A172 (cell line): Measurements from ENCODE around the gene TKTL1. TPM values are rescaled to one million over a fixed set of nuclear protein-coding genes. Genes with fewer than 3 reads are reported as not detected.

Source experiments
- DNase-seq: peaks from one replicate; pipeline ENCODE4 v3.0.0-alpha.2; 2015; ENCODE audit warnings: low spot score
- total RNA-seq: library from RNA; depleted of rRNA; stranded (reverse); fragments of >200 nt; shearing (Covaris generic); gene quantifications from 2 replicates; pipeline ENCODE4 v1.2.3, GENCODE V29; 2014; rRNA removed

Gene TKTL1
- total RNA-seq, 1 experiment from 2014 or later = not detected

DNA sequence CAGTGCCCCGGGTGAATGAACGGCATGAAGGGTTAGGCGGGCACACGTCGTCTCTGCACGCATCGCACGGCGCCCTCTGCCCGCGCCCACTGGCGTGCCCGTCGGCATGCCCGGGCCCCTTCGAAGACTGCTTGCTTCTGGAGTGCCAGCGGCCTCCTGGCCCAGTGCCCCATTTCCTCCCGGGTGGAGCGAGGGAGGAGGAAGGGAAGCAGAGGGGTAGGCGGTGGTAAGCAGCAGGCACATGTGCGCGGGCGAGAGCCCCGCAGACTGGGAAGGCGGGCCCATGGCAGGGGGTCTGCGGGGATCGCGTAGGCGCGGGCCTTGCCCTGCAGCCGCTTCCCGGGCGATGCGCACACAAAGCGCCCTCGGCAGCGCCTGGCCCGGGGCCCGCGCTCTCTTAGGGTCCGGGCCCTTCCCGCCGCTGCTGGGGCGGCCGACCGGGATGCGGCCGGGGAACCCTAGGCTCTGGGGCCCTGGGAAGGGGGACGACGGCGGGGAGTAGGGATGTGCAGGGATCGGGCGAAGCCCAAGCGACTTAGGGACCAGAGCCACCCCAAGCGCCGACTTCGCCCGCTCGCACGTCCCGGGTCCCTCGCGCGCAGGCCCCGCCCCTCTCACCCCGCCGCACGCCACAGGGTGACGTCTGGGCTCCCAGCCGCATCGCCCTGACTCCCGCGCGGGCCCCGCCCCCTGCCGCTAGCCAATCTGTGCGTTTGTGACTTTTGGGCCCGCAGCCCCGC lies 82.6 kb downstream of the TKTL1 start:
- DNase-seq = peak; percentile 50

DNA sequence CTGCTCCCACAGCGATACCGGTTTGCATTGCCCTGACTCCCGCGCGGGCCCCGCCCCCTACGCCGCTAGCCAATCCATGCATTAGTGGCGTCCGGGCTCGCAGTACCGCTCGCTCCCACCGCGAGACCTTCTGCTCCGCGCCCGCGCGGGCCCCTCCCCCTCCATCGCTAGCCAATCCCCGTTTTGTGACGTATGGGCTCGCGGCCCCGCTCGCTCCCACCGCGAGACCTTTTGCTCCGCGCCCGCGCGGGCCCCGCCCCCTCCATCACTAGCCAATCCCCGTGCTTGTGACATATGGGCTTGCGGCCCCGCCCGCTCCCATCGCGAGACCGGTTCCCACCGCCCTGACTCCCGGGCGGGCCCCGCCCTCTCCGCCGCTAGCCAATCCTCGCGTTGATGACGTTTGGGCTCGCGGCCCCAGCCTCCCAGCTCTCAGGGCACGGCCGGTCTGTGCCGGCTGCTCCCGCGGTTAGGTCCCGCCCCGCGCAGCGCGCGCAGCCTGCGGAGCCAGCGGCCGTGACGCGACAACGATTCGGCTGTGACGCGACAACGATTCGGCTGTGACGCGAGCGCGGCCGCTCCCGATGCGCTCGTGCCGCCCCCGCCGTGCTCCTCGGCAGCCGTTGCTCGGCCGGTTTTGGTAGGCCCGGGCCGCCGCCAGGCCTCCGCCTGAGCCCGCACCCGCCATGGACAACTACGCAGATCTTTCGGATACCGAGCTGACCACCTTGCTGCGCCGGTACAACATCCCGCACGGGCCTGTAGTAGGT lies 83.4 kb downstream of the TKTL1 start, which contains the start of gene EMD:
TSS of gene EMD (plus strand) at position 497 of the 770 bp plus-strand sequence. CDS start at position 687, 190 bp downstream.
- DNase-seq = peak; percentile 98

DNA sequence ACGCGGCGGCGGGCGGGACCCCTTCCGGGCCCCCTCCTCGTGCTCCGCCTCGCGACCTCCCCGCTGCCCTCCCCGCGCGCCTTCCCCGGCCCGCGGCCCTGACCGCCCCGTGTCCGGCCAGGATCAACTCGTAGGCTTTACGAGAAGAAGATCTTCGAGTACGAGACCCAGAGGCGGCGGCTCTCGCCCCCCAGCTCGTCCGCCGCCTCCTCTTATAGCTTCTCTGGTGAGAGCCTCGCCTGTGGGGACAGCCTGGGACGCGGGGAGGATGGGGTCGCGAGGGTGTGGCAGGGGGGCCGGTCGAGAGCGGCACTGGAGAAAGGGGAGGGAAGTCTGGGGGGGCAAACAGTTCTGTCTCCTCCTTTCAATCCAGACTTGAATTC lies 84.0 kb downstream of the TKTL1 start:
- DNase-seq = no peak

Other genes with a start within 250 kb of the TKTL1 start
- gene MECP2, start 198.1 kb upstream of the TKTL1 start, total RNA-seq = 35.1 and 48.3 TPM in 2 replicates
- gene OPN1LW, start 151.6 kb upstream of the TKTL1 start, total RNA-seq = not detected in 2 replicates
- not detected in 2 replicates for gene OPN1MW, start 113.2 kb upstream of the TKTL1 start, total RNA-seq
- gene OPN1MW2, start 76.0 kb upstream of the TKTL1 start, total RNA-seq = not detected in 2 replicates
- not detected in 2 replicates for gene OPN1MW3, start 38.2 kb upstream of the TKTL1 start, total RNA-seq
- gene TEX28, start 671 bp upstream of the TKTL1 start, total RNA-seq = not detected in 2 replicates
- gene FLNA, start 78.8 kb downstream of the TKTL1 start, total RNA-seq = 2,064 and 2,561 TPM in 2 replicates
- 73.1 and 82.0 TPM in 2 replicates for gene EMD, start 83.5 kb downstream of the TKTL1 start, total RNA-seq
- gene RPL10, start 102.6 kb downstream of the TKTL1 start, total RNA-seq = 2,649 and 4,739 TPM in 2 replicates
- gene DNASE1L1, start 113.5 kb downstream of the TKTL1 start, total RNA-seq = 65.3 and 70.8 TPM in 2 replicates
- gene TAFAZZIN, start 115.7 kb downstream of the TKTL1 start, total RNA-seq = 29.8 and 43.7 TPM in 2 replicates
- 132 and 137 TPM in 2 replicates for gene ATP6AP1, start 132.9 kb downstream of the TKTL1 start, total RNA-seq
- gene GDI1, start 141.4 kb downstream of the TKTL1 start, total RNA-seq = 143 and 229 TPM in 2 replicates
- gene FAM50A, start 148.3 kb downstream of the TKTL1 start, total RNA-seq = 110 and 137 TPM in 2 replicates
- gene PLXNA3, start 162.5 kb downstream of the TKTL1 start, total RNA-seq = 9.7 and 14.3 TPM in 2 replicates
- 70.5 and 109 TPM in 2 replicates for gene LAGE3, start 183.5 kb downstream of the TKTL1 start, total RNA-seq
- 116 and 139 TPM in 2 replicates for gene UBL4A, start 190.8 kb downstream of the TKTL1 start, total RNA-seq
- 51.9 and 63.9 TPM in 2 replicates for gene SLC10A3, start 194.8 kb downstream of the TKTL1 start, total RNA-seq
- gene FAM3A, start 220.4 kb downstream of the TKTL1 start, total RNA-seq = 47.1 and 47.5 TPM in 2 replicates